Muscle layer of duodenum (tissue), 2 donors: Measurements from ENCODE around the gene THAP2.
A peak's percentile ranks its signal among the peaks of the same experiment; 100 is the strongest.

Experiments used
- H3K27ac ChIP-seq: one replicate; pipeline ENCODE4 v1.7.0; 2013; ENCODE audit warnings: mild to moderate bottlenecking, low read length
- H3K27me3 ChIP-seq: one replicate; pipeline ENCODE4 v1.7.0; 2013; ENCODE audit warnings: low read depth, mild to moderate bottlenecking, control low read depth, low read length
- H3K36me3 ChIP-seq, 2 donors: one replicate each; pipeline ENCODE4 v1.7.0; 2013; ENCODE audit warnings: low read length in 2 of 2, control low read depth in 1 of 2, mild to moderate bottlenecking in 1 of 2; ENCODE audit not compliant: insufficient read depth in 2 of 2, control insufficient read depth in 1 of 2
- H3K4me1 ChIP-seq, 2 donors: one replicate each; pipeline ENCODE4 v1.7.0; 2013; ENCODE audit warnings: low read length in 2 of 2, mild to moderate bottlenecking in 2 of 2, control low read depth in 1 of 2, moderate library complexity in 1 of 2; ENCODE audit not compliant: insufficient read depth in 2 of 2, control insufficient read depth in 1 of 2
- H3K4me3 ChIP-seq, 2 donors: one replicate each; pipeline ENCODE4 v1.7.0; 2013; ENCODE audit warnings: low read length in 2 of 2, low read depth in 1 of 2, mild to moderate bottlenecking in 1 of 2
- H3K9me3 ChIP-seq, 2 donors: one replicate each; pipeline ENCODE4 v1.7.0; 2013; ENCODE audit warnings: low read length in 2 of 2, control low read depth in 1 of 2, mild to moderate bottlenecking in 1 of 2; ENCODE audit not compliant: control insufficient read depth in 1 of 2
- donor health status: healthy.

Gene THAP2

GRCh38 chr12:71663561-71664410 lies at the start of gene THAP2, which contains the start of gene ZFC3H1:
Gene THAP2, plus strand, starts transcription at chr12:71664301. Its CDS starts 209 bp downstream, at chr12:71664510.
Gene ZFC3H1, minus strand, starts transcription at chr12:71663848. Its CDS starts 238 bp downstream, at chr12:71663610.
- Histone ChIP-seq H3K27me3 (no peaks in the 10 kb centered on the region), H3K36me3 (peaks cover 14 to 20% of the 10 kb centered on the region in 2 donors), H3K27ac (peak within 1 kb of the TSS; percentile 96), H3K9me3 (no peaks in the 10 kb centered on the region), H3K4me1 (peaks cover 7 to 20% of the 10 kb centered on the region in 2 donors), H3K4me3 (peak within 1 kb of the TSS; percentile 89 to 99)

- H3K27me3 ChIP-seq: no peaks in the 10 kb centered on the region
- no peak overlapping the region for H3K27ac ChIP-seq
- no peaks in the 10 kb centered on the region for H3K9me3 ChIP-seq
- no peak overlapping the region for H3K4me3 ChIP-seq
- peaks cover 64 to 87% of the 10 kb centered on the region in 2 donors for H3K36me3 ChIP-seq
- H3K4me1 ChIP-seq: no peaks in the 10 kb centered on the region
These were observed 42.2 kb upstream of the THAP2 start for GRCh38 chr12:71621938-71622337.

- Histone ChIP-seq H3K36me3 (peaks cover 68 to 88% of the 10 kb centered on the region in 2 donors), H3K4me1 (no peaks in the 10 kb centered on the region), H3K27me3 (no peaks in the 10 kb centered on the region), H3K4me3 (no peak overlapping the region), H3K9me3 (no peaks in the 10 kb centered on the region), H3K27ac (no peak overlapping the region)
These were observed 38.6 kb upstream of the THAP2 start for GRCh38 chr12:71625476-71625875.

- H3K27ac ChIP-seq: no peak overlapping the region
- H3K27me3 ChIP-seq: no peaks in the 10 kb centered on the region
- H3K4me3 ChIP-seq: no peak overlapping the region
- H3K9me3 ChIP-seq: no peaks in the 10 kb centered on the region
- peaks cover 73 to 92% of the 10 kb centered on the region in 2 donors for H3K36me3 ChIP-seq
- no peaks in the 10 kb centered on the region for H3K4me1 ChIP-seq
These were observed 38.0 kb upstream of the THAP2 start for GRCh38 chr12:71626098-71626497.

- H3K9me3 ChIP-seq: no peaks in the 10 kb centered on the region
- H3K36me3 ChIP-seq: peaks cover 75 to 92% of the 10 kb centered on the region in 2 donors
- H3K4me3 ChIP-seq: no peak overlapping the region
- no peaks in the 10 kb centered on the region for H3K4me1 ChIP-seq
- H3K27me3 ChIP-seq: no peaks in the 10 kb centered on the region
- H3K27ac ChIP-seq: no peak overlapping the region
These were observed 37.3 kb upstream of the THAP2 start for GRCh38 chr12:71626768-71627167.

- Histone ChIP-seq H3K4me1 (no peaks in the 10 kb centered on the region), H3K27ac (no peak overlapping the region), H3K36me3 (peaks cover 77 to 92% of the 10 kb centered on the region in 2 donors), H3K27me3 (no peaks in the 10 kb centered on the region), H3K9me3 (no peaks in the 10 kb centered on the region), H3K4me3 (no peak overlapping the region)
These were observed 36.6 kb upstream of the THAP2 start for GRCh38 chr12:71627438-71628002.

- Histone ChIP-seq H3K4me1 (no peaks in the 10 kb centered on the region), H3K27me3 (no peaks in the 10 kb centered on the region), H3K4me3 (no peak overlapping the region), H3K36me3 (peaks cover 55 to 74% of the 10 kb centered on the region in 2 donors), H3K9me3 (no peaks in the 10 kb centered on the region), H3K27ac (no peak overlapping the region)
These were observed 27.4 kb upstream of the THAP2 start for GRCh38 chr12:71636704-71637115.

- H3K36me3 ChIP-seq: peaks cover 46 to 69% of the 10 kb centered on the region in 2 donors
- no peaks in the 10 kb centered on the region for H3K4me1 ChIP-seq
- no peaks in the 10 kb centered on the region for H3K27me3 ChIP-seq
- H3K27ac ChIP-seq: no peak overlapping the region
- no peaks in the 10 kb centered on the region for H3K9me3 ChIP-seq
- no peak overlapping the region for H3K4me3 ChIP-seq
These were observed 25.6 kb upstream of the THAP2 start for GRCh38 chr12:71638499-71638898.

- peaks cover 46 to 69% of the 10 kb centered on the region in 2 donors for H3K36me3 ChIP-seq
- no peak overlapping the region for H3K27ac ChIP-seq
- H3K27me3 ChIP-seq: no peaks in the 10 kb centered on the region
- no peak overlapping the region for H3K4me3 ChIP-seq
- H3K9me3 ChIP-seq: no peaks in the 10 kb centered on the region
- H3K4me1 ChIP-seq: no peaks in the 10 kb centered on the region
These were observed 24.8 kb upstream of the THAP2 start for GRCh38 chr12:71639341-71639760.

- Histone ChIP-seq H3K36me3 (peaks cover 42 to 69% of the 10 kb centered on the region in 2 donors), H3K9me3 (no peaks in the 10 kb centered on the region), H3K4me1 (no peaks in the 10 kb centered on the region)
These were observed 23.8 kb upstream of the THAP2 start for GRCh38 chr12:71640316-71640715.

GRCh38 chr12:71641390-71641789 lies 22.7 kb upstream of the THAP2 start:
- H3K9me3 ChIP-seq: no peaks in the 10 kb centered on the region
- no peak overlapping the region for H3K4me3 ChIP-seq
- no peak overlapping the region for H3K27ac ChIP-seq
- no peaks in the 10 kb centered on the region for H3K4me1 ChIP-seq
- no peaks in the 10 kb centered on the region for H3K27me3 ChIP-seq
- H3K36me3 ChIP-seq: peaks cover 50 to 61% of the 10 kb centered on the region in 2 donors

More at GRCh38 chr12:71640316-71640715, 23.8 kb upstream of the THAP2 start:
- Histone ChIP-seq H3K27ac (no peak overlapping the region), H3K4me3 (no peak overlapping the region), H3K27me3 (no peaks in the 10 kb centered on the region)
